Limb (tissue), 2 donors: ENCODE results near the gene SH3BP4.
A peak's percentile ranks its signal among the peaks of the same experiment; 100 is the strongest.

Source experiments
- DNase-seq, 2 donors: peaks; one replicate each; pipeline ENCODE4 v3.0.0-alpha.2; 2016; ENCODE audit errors: extremely low spot score in 2 of 2

The SH3BP4 gene

DNA sequence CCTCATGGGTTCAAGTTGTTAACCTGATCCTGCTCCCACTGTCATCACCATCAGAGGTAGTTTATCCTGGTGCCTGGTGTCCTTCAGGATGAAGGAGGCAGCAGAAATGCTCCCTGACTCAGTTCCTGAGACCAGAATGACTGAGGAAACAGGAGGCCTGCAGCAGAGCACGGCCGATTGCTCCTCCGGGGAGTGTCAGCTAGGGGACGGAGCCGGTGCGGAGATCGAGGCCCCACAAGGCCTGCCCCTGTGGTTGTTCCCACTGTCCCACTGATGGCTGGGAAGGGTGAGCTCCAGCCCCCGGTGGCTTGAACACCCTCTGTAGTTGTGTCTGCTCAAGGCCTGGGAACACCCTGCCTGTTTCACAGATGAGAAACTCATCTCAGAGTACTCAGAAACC lies 45.6 kb downstream of the SH3BP4 start:
- DNase-seq = no peak

DNA sequence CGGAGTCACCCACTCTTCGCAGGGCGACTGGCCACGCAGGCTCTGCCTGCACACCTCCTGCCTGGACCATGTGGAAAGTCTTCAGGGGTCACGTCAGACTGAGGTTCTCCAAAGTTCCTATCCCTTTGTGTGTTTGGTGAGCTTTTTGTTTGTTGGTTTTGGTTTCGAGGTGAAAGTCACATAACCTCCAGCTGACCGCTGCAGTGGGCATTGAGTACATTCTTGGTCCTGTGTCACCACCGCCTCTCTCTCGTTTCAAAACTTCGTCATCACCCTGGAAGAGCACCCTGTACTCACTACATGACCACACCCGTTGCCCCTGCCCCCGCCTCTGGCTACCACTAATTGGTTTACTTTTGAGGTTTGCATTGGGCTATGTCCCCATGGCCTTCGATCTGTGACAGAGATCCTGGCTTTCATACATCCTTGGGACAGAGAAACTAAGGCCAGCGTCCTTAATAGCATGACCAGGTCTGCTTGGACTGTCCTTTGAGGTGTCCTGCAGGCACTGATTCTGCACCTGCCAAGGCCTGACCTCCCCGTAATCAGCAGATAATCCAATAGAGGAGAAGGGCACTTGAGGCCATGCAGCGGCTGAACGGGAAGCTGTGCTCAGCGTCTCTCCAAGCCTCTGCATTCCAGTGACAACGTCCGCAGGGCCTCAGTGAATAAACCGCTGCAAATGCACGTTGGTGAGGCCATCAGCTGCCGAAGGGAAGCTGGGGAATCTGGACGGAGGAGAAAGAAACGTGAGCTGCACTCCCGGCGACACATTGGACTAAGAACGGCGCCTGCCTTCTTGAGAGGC lies 46.8 kb downstream of the SH3BP4 start:
- no peak for DNase-seq

DNA sequence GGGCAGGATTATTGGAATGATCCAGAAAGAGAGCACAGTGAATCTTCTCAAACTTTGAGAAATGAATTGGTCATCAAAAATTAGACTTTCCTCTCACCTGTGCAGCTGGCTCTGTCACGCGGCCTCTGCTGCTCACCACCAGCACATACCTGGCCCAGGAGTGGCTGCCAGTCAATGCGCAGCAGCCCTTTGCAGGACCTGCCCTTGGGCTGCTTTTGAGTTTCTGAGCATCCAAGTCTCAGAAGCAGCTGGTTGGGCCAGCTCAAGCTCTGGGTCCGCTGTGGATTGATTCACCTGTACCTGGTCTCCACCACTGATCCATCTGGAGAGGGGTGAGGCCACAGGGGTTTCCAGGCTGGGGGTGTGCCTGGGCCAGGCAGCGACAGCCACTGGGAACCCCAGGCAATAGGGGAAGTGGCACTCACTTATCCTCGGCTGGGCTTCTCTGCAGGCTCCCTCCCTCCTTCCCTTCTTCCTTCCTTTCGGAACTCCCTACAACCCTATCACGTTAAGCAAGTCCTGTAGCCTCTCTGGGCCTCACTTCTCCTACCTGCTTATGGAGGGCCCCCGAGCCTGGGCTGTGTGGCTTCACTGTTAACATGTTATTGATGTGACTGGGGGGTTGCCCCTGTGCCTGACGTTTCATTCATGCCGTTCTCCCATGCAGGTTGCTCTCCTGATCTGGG lies 48.1 kb downstream of the SH3BP4 start:
- DNase-seq = no peak

DNA sequence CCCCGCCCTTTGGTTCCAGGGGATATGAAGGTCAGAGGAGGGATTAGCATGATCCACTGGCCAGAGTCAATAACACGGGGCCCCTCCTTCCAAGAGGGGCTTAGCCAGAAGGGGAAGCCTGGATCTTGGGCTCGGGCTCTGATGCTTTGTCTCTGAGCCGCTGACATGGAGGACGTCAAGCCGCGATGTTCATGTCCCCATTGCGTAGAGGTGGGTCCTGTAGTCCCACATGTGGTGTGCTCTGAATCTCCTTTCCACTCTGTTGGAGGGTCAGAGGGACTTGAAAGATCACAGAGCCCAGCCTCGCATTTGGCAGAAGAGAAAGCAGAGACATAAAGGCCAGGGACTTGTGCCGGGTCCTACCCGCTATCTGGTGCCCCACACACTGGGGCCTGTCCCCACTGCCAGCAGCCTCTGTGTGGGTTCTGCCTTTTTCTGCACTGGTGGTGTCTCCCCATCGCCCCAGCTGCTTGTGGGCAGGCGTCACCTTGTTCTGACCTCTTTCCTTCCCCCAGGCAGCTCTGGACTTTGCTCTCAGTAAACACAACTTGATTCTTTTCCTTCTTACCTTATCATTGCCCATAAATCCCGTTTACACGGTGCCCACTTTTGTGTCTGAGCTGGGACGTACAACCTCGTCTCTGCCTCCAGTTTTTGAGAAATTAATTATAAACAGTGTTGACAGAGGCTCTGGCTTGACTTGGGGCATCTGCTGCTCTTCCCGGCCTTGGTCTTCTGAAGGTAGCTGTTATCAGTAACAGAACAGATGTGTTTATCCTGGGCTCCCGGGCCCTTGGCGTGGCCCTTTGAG lies 48.8 kb downstream of the SH3BP4 start:
- DNase-seq = no peak

DNA sequence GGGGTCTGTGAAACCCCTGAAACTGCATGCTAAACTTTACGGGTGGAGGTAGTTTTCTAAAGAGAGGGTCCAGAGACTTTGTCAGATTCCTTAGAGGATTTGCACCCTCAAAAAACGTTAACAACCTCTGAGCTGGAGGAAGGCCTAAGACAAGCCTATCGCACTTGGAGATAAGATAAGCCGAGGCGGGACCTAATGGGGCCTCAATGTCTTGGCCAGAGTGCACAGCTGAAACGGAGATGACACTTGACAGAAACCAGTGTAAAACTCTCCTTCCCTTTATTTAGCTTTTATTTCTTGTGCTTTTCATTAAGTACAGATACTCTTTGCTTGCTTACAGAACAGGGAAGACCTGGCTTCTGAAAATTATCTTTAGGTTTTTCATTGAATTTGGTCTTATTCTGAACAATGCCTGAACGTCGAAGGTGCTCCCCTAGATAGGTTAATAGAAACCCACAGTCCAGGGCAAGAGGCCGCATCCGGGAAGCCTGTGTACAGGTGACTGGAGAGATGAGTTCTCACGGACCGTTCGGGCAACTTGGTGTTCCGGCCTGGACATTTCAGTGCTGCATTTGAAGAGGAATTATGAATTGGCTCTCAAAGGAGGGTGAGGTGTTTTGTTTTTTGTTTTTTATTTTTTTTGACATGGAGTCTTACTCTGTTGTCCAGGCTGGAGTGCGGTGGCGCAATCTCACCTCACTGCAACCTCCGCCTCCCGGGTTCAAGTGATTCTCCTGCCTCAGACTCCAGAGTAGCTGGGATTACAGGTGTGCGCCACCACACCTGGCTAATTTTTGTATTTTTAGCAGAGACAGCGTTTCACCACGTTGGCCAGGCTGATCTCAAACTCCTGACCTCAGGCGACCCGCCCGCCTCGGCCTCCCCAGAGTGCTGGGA lies 49.7 kb downstream of the SH3BP4 start:
- no peak for DNase-seq

DNA sequence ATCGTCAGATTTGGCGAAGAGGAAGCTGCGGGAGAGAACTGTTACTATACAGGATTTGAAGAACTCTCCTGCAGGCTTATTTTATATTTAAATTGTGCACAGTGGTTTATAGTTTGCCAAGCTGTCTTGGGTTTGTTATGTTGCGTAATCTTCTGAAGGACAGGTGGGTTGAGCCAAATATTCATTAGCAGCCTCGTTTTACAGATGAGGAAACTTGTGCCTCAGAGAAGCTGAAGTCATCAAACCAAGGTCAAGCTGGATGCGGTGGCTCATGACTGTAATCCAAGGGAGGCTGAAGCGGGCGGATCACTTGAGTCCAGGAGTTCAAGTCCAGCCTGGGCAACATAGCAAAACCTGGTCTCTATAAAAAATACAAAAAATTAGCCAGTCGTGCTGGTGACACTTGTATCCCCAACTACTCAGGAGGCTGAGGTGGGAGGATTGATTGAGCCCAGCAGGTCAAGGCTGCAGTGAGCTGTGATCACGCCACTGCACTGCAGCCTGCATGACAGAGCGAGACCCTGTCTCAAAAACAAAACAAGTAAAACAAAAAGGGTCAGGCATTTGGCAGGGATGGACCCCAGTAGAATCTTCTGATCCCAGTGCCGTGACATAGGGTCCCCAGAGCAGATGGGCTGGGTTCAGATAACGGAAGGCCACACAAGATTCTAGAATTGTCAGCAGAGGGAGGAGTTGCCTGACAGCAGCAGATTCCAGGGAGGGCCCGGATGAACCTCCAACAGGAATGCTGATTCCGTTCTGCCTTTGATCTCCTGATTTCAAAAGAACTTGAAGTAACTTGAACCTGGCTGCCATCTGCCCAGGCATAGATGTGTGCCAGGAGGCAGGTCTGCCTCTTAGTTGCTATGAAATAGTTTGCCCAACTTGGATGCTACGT lies 50.6 kb downstream of the SH3BP4 start:
- DNase-seq = no peak

DNA sequence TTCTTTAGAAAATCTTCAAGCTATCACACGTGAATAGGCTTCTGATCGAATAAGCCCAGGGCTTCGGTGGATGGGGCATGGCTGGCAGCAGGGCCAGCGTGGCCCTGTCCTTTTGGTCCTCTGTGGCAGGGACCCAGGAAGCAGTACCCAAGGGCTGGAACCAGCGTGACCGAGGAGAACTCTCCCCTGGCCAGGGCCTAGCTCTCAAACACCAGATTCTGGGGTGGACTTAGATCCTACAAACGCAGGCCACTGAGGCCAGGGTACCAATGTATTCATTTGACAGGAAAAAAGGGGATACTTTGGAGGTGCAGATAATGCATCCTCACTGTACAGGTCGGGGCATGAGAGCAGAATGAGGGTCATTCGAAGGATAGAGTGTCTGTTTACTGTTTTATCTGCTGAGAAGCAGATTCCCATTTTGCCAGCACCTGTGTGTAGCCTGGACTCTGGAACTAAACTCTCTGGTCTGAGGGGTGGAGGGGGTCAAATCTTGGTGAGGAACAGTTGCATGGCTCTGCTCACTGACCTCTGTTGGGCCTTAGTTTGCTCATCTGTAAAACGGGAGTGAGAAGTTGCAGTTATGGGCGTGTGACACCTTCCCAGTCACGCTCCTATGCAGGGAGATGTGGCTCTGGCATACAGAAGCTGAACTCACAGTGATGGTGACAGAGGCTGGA lies 51.4 kb downstream of the SH3BP4 start:
- no peak for DNase-seq

DNA sequence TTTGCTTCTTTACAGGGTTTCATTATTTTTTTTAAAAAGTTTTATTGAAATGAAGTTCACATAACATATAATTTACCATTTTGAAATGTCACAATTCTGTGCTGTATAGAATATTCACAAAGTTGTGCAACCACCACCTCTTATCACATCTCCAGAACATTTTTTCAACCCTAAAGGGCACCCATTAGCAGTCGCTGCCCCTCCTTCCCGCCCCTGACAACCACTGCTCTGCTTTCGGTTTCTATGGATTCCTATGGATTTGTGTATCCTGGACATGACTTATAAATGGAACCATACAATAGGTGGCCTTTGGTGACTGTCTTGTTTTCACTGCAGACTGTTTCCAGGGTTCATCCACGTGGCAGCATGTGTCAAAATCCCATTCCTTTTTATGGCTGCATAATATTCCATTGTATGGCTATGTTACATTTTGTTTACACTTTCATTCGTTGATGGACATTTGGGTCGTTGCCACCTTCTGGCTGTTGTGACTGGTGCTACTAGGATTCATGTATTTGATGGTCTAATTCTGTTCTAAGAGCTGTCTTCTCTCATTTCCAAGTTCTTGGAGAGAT lies 52.6 kb downstream of the SH3BP4 start:
- no peak for DNase-seq

DNA sequence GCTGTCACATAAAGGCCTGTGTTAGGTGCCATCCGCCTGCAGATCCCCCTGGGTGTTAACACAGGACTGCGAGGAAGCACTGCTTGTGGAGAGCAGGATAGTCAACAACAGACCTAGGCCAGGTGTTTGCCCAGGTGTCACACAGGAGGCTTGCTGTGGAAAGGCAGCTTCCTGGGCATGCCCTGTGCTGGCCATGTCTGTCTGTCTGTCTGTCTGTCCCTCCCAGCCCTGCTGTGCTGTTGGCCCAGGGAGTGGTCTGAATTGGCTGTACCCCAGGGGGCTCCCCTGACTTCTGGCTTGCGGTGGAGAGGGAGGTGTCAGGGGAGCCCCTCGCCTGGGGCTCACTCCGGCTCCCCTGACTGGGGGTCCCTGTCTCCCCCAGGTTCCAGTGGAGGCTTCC lies 53.2 kb downstream of the SH3BP4 start:
- no peak for DNase-seq

DNA sequence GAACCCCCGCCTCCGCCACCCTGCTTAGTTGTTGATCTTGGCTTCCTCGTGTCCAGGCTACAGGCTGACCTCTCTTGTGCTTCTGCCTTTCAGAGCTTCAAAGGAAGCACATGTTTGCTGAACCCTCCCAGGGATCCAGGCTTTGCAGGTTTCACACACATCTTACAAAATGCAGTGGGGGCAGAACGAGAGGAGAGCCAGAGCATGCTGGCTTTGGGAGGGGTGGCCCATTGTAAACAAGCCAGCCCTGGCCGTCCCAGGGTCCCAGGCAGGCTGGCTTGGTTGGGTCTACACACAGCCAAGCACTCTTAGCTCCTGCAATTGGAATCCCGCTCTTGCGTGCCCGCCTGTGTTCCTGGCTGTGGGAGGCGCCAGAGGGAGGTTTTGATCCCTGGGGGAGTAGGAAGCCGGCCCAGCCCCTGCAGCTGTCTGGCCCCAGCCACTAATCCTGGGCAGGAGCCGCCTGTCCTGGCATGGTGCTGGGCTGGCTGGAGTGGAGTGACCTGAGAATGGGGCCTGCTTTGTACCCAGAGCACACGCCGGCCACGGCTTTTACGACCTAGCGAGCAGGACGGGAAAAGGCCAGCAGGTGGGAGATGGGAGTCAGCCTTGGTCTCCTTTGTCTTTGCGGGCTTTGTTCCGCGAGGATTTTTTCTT lies 53.9 kb downstream of the SH3BP4 start:
- peak; percentile 52 to 75 for DNase-seq

DNA sequence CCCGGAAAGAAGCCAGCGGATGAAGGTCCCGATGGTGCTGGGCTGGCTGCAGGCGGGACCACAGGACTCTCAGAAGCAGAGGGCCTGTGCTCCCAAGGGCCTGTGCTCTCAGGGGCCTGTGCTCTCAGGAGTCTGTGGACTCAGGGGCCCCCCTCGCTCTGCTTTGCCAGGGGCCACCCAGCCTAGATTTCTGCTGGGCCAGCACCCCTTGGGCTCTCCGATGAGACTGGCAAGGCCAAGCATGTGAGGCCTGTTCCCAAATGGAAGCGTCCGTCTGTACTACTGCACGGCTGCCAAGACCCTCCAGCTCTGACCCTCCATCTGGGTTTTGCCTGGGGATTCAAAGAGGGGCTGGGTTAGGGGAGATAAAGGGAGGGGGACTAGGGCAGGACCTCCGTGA lies 54.6 kb downstream of the SH3BP4 start:
- DNase-seq = no peak

DNA sequence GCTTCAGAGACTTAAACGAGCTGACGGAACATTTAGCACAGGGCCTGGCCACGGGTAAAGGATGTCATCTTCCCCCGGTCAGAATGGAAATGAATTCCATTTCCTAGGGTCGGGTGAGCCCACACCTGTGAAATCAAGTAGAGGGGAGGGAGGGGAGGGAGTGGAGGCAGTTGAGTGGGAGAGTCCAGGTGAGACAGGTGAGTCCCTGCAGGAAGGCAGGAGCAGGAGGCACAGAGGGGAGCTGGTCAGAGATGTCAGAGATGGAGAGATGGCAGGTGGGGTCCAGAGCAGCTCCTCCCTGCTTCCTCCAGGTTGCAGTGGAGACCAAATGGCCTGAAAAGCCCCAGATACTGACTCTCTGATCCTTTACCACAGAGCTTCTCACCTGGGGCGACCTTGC lies 55.2 kb downstream of the SH3BP4 start:
- DNase-seq = no peak

DNA sequence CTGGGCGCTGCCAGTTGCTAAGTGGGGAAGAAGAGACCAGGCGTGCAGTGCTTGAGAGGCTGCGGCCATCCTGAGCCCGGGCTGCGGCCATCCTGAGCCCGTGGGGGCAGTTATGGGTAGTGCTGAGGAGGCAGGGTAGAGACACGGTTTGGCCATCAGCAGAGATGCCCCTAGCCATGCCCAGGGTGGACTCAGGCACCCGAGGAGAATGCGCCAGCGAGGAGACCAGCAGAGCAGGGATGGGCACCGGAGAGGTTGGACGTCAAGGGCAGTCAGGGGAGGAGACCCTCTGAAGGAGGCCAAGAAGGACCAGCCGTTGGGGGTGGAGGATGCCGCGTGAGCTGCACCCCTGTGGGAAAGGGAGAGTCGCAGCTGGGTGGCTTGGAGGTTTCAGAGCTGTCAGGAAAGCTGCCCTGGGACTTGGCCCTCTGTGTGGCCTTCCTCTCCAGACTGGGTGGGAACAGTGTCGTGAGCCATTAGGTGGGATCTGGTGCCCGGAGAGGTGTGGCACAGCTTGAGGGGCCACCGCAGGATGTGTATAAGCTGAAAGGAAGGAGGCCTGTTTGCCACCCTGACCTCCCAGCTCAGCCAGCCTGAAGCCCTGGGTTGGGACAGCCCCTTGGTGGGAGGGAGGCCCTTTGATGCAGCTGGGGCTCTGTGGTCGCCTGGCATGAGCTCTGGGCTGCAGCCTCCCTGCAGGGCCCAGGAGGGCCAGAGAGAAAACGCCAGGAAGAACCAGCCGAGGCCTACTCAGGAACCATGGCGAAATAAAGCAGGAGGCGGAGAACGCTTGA lies 56.0 kb downstream of the SH3BP4 start:
- no peak for DNase-seq

DNA sequence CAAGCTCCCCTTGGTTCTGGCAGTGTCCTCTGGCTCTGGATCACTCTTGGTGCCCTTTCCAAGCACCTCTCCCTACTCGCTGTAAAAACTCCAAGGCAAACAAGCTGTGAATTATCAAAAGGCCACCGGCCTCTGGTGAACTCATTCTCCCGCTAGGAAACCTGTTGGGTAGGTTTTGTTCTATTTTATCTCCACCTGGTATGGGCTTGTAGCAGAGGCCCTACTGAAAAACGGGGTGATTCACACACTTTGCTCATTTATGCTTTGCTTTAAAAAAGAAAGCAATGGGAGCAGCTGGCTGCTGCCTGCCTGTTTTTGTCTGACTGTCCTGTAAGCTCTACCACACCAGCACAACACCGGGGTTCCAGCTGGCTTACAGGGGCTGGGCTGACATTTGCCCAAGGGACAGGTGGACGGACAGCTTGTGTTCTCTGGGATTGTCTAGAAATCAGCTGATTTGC lies 56.8 kb downstream of the SH3BP4 start:
- no peak for DNase-seq

DNA sequence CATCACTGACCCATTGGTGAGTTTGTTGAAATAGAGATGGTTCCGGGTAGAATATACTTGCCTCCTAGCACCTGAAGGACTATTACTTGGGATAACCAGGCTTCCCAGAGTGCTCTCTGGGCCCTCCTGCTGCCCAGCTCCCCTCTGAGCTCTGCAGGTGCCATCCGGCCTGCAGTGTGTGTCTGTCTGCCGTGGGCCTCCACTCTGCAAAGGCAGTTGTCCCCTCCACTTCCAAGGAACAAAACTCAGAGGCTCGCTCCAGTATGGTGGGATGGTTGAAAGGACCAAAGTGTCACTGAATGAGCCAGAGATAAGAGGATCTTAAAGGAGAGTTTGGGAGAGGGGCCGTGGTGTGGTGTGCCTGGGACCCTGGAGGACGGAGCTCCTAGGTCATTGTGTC lies 57.3 kb downstream of the SH3BP4 start:
- DNase-seq = no peak

DNA sequence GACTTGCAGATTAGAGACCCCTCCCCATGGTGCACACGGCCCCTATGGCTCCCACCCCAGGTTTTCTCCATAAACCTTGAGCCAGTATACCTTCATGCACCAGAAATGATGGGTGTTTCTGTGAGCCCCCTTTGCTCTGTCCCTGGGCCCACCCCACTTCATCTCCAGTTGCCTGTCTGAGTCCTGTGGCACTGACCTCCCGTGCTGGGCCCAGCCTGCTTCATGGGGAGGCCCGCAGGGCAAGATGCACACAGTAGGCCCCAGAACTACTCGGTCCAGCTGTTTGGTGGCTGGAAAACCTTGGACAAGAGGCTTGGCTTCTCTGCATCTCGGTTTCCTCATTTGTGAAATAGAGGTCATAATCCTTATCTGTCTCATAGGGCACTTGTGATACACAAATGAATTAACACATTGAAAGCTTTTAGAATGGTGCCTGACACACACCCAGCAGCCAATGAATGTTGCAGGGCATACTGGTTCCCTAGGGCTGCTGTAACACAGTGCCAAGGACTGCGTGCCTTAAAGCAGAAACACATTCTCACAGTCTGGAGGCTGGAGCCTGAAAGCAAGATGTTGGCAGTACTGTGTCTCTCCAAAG lies 58.4 kb downstream of the SH3BP4 start:
- no peak for DNase-seq

DNA sequence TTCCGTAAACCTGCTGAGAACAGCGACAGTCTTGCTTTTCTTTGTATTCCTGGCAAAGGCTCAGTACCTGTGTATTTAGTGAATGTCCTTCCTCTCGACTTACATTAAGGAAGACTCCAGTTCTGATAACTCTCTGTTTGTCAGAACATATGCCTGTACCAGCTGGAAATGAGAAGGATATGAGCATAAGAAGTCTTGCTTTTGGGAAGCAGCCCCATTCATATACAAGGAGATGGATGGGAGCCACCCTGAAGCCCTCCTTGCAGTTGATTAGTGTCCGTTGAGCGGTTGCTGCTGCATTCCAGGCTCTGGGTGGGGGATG lies 59.8 kb downstream of the SH3BP4 start:
- DNase-seq = no peak
